ENCODE measurements around the gene RPTOR. TPM values are rescaled to one million over a fixed set of nuclear protein-coding genes. Genes with fewer than 3 reads are reported as not detected.
"Not testable (repeated sequence)": the region's sequence is repeated elsewhere in the genome, so short reads cannot be mapped to it uniquely, and the experiment has no call there.

The RPTOR gene
- total and polyA plus RNA-seq, 2 donors, result 8.1 to 10.3 TPM

DNA sequence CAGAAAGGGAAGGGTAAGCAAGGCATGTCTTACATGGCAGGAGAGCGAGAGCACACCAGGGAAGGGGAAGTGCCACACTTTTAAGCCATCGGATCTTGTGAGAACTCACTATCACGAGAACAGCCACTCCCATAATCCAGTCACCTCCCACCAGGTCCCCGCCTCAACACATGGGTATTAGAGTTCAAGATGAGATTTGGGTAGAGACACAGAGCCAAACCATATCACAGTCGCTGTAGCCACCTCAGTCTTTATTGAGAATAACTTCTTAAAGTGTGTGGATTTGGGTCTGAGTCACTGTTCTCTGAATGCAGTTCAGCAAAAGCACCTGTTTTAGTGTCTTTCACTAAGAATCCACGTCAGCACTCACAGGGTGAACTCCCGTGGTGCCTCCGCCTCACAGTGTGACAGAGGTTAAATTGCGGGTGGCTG lies 251.8 kb downstream of the RPTOR start:
- WGBS, result 86% methylated on average over 9 of the region's 9 CpGs
- Histone ChIP-seq H3K27me3 (ENCODE audit: control insufficient read depth in 2 of 2, insufficient read depth in 1 of 2, low read length in 1 of 2) (no peaks in the 10 kb centered on the region), H3K4me1 (ENCODE audit: control insufficient read depth in 2 of 2, insufficient read depth in 2 of 2, low read length in 2 of 2) (peaks cover 8 to 22% of the 10 kb centered on the region in 2 donors), H3K9me3 (ENCODE audit: control insufficient read depth in 2 of 2, insufficient read depth in 1 of 2, low read length in 1 of 2) (peaks cover 0 to 4% of the 10 kb centered on the region in 2 donors), H3K27ac (ENCODE audit: low read depth in 1 of 2, low read length in 1 of 2) (no peak overlapping the region), H3K4me3 (ENCODE audit: low read length in 2 of 2) (no peak overlapping the region), H3K36me3 (ENCODE audit: control insufficient read depth in 2 of 2, insufficient read depth in 2 of 2, low read length in 1 of 2) (peaks cover 44 to 82% of the 10 kb centered on the region in 2 donors)
- no peak for DNase-seq (ENCODE audit: low read depth in 6 of 9, low spot score in 9 of 9)

DNA sequence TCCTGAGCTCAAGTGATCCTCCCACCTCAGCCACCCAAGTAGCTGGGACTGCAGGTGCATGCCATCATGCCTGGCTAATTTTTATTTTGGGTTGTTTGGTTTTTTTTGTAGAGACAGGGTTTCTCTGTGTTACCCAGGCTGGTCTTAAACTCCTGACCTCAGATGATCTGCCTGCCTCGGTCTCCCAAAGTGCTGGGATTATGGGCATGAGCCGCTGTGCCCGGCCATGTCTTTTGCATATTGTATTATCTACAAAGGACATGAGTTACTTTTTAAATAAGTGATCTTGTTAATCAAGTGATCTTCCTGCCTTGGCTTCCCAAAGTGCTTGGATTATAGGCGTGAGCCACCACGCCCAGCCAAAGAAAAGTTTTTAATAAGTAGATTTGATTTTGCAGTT lies 252.6 kb downstream of the RPTOR start:
- H3K36me3 ChIP-seq (ENCODE audit: control insufficient read depth in 2 of 2, insufficient read depth in 2 of 2, low read length in 1 of 2), result peaks cover 42 to 81% of the 10 kb centered on the region in 2 donors
- not testable (repeated sequence) for DNase-seq (ENCODE audit: low read depth in 6 of 9, low spot score in 9 of 9); H3K27me3 ChIP-seq (ENCODE audit: control insufficient read depth in 2 of 2, insufficient read depth in 1 of 2, low read length in 1 of 2); H3K4me3 ChIP-seq (ENCODE audit: low read length in 2 of 2); H3K9me3 ChIP-seq (ENCODE audit: control insufficient read depth in 2 of 2, insufficient read depth in 1 of 2, low read length in 1 of 2); H3K27ac ChIP-seq (ENCODE audit: low read depth in 1 of 2, low read length in 1 of 2)
- WGBS, result 97% methylated on average over 5 of the region's 5 CpGs
- peaks cover 3 to 15% of the 10 kb centered on the region in 2 donors for H3K4me1 ChIP-seq (ENCODE audit: control insufficient read depth in 2 of 2, insufficient read depth in 2 of 2, low read length in 2 of 2)

DNA sequence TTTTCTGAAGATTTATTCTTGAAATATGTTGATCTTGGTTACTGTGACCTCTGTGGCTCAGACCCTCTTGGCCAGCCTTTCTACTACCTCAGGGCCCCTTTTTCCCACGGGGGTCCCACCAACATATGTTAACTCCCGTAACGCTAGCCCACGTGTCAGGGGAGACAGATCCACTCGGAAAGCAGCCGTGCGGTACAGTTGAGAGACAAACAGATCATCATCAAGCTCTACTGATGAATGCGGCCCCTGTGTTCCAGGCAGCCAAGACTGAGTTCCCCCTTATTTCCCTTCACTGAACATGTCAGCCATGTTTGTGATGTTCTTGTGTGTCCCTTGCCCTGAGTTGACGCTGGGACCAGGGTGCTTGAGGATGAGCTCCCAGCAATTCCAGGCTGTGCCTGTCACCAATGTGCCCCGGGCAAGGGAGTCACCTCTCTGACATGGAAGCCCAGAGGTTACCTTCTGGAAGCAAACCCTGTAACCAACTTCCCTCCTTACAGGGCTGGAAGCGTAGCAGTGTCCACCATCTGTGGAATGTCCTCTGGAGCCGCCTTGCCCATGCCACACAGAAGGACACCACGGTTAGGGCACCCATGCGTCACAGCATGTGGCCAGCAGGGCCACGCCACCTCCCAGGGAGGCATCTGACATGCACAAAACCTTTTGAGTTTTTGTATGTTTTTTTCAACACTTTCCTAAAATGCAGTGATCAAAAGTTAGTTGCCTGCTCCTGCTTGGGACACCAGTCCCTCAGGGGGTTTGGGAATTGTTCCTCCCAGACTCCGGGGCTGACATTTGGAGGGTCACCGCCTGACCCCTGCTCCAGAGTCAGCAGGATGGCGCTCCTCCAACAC lies 253.3 kb downstream of the RPTOR start:
- H3K27me3 ChIP-seq (ENCODE audit: control insufficient read depth in 2 of 2, insufficient read depth in 1 of 2, low read length in 1 of 2), result no peaks in the 10 kb centered on the region
- no peak overlapping the region for H3K4me3 ChIP-seq (ENCODE audit: low read length in 2 of 2)
- H3K27ac ChIP-seq (ENCODE audit: low read depth in 1 of 2, low read length in 1 of 2), result no peak overlapping the region
- peaks cover 0 to 7% of the 10 kb centered on the region in 2 donors for H3K4me1 ChIP-seq (ENCODE audit: control insufficient read depth in 2 of 2, insufficient read depth in 2 of 2, low read length in 2 of 2)
- no peak for DNase-seq (ENCODE audit: low read depth in 6 of 9, low spot score in 9 of 9)
- H3K9me3 ChIP-seq (ENCODE audit: control insufficient read depth in 2 of 2, insufficient read depth in 1 of 2, low read length in 1 of 2), result peaks cover 0 to 4% of the 10 kb centered on the region in 2 donors
- peaks cover 36 to 73% of the 10 kb centered on the region in 2 donors for H3K36me3 ChIP-seq (ENCODE audit: control insufficient read depth in 2 of 2, insufficient read depth in 2 of 2, low read length in 1 of 2)
- 99% methylated on average over 18 of the region's 18 CpGs for WGBS

DNA sequence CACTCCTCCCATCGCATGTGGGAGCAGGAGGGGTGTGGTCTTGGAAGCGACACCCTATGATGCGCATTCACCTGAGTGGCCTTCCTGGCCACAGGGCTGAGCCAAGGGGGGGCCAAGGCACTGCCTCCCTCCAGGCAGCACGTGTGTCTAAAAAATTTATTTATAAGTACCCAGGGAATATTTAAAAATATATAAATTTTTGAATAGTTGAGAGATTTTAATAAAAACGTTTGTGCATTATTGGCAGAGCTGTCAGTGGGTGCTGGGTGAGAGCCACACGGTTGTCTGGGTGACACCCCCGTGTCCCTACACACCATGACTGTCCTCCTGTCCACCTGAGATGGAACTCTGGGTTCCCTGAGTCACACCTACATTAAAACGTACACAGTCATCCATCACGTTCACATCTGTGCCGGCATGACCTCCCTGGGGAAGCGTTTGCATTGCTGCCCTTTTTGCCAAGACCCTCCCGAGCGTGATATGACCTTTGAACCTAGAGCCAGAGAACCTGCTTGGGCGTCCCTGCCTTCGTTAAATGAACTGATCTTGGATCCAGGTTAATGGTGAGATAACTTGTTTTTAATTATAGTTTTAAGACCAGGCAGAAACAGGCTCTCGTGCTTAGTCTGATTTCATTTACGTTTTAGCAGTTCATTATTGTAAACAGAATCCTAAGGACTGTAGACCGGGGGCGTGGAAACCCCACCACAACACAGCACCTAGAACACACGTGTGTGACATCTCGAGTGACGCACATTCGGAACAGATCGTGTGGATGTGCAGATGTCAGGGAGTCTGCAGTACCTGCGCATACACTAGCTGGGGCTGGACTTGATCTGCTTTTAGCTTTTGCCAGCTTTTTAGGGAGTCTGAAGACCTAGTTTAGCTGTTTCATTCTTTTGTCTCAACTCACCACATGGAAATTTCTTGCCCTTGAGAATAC lies 254.2 kb downstream of the RPTOR start:
- DNase-seq (ENCODE audit: low read depth in 6 of 9, low spot score in 9 of 9), result no peak
- Histone ChIP-seq H3K4me1 (ENCODE audit: control insufficient read depth in 2 of 2, insufficient read depth in 2 of 2, low read length in 2 of 2) (no peaks in the 10 kb centered on the region), H3K27me3 (ENCODE audit: control insufficient read depth in 2 of 2, insufficient read depth in 1 of 2, low read length in 1 of 2) (no peaks in the 10 kb centered on the region), H3K36me3 (ENCODE audit: control insufficient read depth in 2 of 2, insufficient read depth in 2 of 2, low read length in 1 of 2) (peaks cover 31 to 67% of the 10 kb centered on the region in 2 donors), H3K27ac (ENCODE audit: low read depth in 1 of 2, low read length in 1 of 2) (no peak overlapping the region), H3K4me3 (ENCODE audit: low read length in 2 of 2) (no peak overlapping the region), H3K9me3 (ENCODE audit: control insufficient read depth in 2 of 2, insufficient read depth in 1 of 2, low read length in 1 of 2) (peaks cover 0 to 4% of the 10 kb centered on the region in 2 donors)
- 98% methylated on average over 25 of the region's 25 CpGs for WGBS

DNA sequence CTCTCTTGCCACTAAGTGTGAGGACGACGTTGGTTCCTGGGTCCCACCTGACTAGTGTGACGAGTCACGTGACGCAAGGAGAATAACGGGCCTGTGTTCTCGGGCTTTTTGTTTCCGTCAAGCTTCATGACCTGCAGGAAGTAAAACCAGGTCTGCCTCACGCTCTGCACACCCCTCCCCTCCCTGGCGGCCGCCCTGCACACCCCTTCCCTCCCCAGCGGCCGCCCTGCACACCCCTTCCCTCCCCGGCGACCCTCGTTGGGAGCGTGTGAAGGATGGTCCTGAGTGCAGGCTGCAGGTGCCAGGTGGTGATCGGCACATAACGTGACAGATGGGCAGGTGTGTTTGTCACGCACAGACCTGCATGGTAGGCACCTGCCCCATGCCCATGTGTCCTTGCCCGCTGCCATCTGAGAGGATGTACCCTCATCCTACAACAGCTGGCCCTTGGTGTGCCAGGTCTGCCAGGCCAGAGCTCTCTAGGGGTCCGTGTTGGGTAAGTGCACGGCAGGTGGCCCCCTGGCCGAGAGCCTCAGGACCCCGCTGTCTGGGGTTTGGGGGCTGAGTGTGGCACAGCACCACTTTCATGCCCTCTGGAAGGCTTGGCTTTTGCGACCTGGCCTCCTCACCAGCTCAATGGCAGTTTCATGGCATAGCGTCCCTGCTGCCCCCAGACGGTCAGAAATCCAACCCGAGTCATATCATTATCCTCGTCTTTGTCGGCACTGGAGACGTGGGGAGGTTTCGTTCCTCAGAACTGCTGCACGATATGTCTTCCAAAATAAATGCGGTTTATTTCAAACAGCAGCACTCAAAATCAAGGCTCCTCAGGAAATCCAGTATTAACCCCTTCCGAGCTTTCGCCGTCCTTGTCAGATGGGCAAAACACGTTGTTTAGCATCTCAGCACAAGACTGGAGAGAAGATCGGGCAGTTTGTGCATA lies 255.2 kb downstream of the RPTOR start:
- no peaks in the 10 kb centered on the region for H3K27me3 ChIP-seq (ENCODE audit: control insufficient read depth in 2 of 2, insufficient read depth in 1 of 2, low read length in 1 of 2)
- H3K9me3 ChIP-seq (ENCODE audit: control insufficient read depth in 2 of 2, insufficient read depth in 1 of 2, low read length in 1 of 2), result peaks cover 0 to 4% of the 10 kb centered on the region in 2 donors
- no peak overlapping the region for H3K27ac ChIP-seq (ENCODE audit: low read depth in 1 of 2, low read length in 1 of 2)
- peaks cover 36 to 60% of the 10 kb centered on the region in 2 donors for H3K36me3 ChIP-seq (ENCODE audit: control insufficient read depth in 2 of 2, insufficient read depth in 2 of 2, low read length in 1 of 2)
- no peak overlapping the region for H3K4me3 ChIP-seq (ENCODE audit: low read length in 2 of 2)
- H3K4me1 ChIP-seq (ENCODE audit: control insufficient read depth in 2 of 2, insufficient read depth in 2 of 2, low read length in 2 of 2), result no peaks in the 10 kb centered on the region
- no peak for DNase-seq (ENCODE audit: low read depth in 6 of 9, low spot score in 9 of 9)
- WGBS, result 93% methylated on average over 40 of the region's 40 CpGs

DNA sequence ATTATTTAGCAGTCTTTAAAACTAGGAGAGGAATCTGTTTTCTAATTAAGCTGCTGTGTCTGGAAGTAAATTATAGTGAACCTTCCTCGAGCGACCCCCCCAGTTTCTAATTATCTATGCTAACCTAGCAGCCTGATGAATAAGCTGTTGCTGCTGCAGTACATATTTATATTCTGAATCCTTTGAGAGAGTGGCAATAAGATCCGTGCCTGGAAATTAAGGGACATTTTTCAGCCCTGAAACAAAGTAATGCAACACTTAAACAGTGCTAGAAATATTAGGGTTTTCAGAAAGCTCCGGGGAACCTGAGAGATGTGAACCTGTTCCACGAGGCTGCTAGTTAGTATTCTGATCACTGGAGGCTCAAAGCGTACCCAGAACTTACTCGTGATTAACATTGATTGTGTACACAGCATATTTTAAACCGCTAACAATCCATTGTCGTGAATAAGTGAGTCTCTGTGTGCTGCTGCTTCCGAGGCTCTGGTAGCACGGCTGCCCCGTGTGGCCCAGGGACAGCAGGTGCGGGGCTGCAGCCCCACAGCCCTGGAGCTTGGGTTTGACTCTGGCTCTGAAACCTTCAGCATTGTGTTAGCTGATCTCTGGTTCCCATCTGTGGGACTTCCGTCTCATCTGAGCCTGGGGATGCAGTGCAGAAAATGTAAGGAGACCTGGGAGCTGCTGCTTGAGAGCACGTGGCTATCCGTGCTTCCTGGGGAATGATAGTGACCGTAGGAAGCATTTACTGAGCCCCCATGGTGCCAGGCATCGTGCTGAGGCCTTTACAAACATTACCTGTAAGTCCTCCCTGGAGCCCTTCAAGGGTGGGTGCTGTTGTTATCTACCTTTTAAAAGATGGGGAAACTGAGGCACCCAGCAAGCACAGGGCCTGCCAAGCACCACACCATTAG lies 256.1 kb downstream of the RPTOR start:
- no peak for DNase-seq (ENCODE audit: low read depth in 6 of 9, low spot score in 9 of 9)
- Histone ChIP-seq H3K4me3 (ENCODE audit: low read length in 2 of 2) (no peak overlapping the region), H3K4me1 (ENCODE audit: control insufficient read depth in 2 of 2, insufficient read depth in 2 of 2, low read length in 2 of 2) (peaks cover 0 to 4% of the 10 kb centered on the region in 2 donors), H3K27me3 (ENCODE audit: control insufficient read depth in 2 of 2, insufficient read depth in 1 of 2, low read length in 1 of 2) (no peaks in the 10 kb centered on the region), H3K36me3 (ENCODE audit: control insufficient read depth in 2 of 2, insufficient read depth in 2 of 2, low read length in 1 of 2) (peaks cover 38 to 51% of the 10 kb centered on the region in 2 donors), H3K27ac (ENCODE audit: low read depth in 1 of 2, low read length in 1 of 2) (no peak overlapping the region), H3K9me3 (ENCODE audit: control insufficient read depth in 2 of 2, insufficient read depth in 1 of 2, low read length in 1 of 2) (peaks cover 0 to 4% of the 10 kb centered on the region in 2 donors)
- 97% methylated on average over 18 of the region's 18 CpGs for WGBS

DNA sequence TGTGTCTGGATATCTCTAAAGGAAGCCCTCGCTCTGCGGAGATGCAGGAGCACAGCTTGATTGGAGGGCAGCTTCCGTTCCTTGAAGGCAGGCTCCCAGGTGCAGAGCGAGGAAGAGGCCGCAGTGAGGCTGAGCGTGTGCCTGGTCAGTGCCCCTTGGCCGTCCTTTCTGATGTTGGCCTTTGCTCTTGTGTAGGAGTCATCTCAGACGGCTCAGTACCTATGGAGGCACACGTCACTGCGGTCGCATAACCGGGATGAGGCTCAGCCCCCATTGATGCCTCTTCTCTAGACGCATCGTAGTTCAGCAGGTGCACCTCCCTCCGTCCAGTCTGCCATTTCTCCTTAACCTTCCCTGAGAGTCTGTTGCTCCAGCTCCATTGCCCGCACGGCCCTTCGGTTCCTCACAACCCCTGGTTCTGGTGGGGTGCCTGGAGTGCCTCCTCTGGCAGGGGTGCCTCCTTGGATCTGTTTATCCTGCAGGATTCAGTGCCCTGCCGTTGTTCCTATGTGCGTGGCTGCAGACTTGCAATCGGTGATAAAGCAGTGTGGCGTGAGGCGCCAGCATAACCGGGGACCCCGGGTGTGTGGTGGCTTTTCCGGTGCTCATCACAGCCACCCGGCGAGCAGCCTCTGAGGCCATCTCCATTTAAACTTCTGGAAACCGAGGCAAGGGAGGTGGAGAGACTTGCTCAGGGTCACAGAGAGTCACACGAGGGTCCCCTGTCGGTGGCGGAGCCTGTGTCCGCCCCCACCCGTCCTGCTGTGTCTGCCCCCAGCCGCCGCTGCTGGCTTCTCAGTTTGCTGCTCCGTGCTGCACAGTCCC lies 258.2 kb downstream of the RPTOR start:
- H3K4me1 ChIP-seq (ENCODE audit: control insufficient read depth in 2 of 2, insufficient read depth in 2 of 2, low read length in 2 of 2), result peaks cover 0 to 4% of the 10 kb centered on the region in 2 donors
- peaks cover 0 to 6% of the 10 kb centered on the region in 2 donors for H3K9me3 ChIP-seq (ENCODE audit: control insufficient read depth in 2 of 2, insufficient read depth in 1 of 2, low read length in 1 of 2)
- H3K36me3 ChIP-seq (ENCODE audit: control insufficient read depth in 2 of 2, insufficient read depth in 2 of 2, low read length in 1 of 2), result peaks cover 32% of the 10 kb centered on the region in 2 donors
- no peak overlapping the region for H3K27ac ChIP-seq (ENCODE audit: low read depth in 1 of 2, low read length in 1 of 2)
- 98% methylated on average over 37 of the region's 37 CpGs for WGBS
- DNase-seq (ENCODE audit: low read depth in 6 of 9, low spot score in 9 of 9), result no peak
- no peak overlapping the region for H3K4me3 ChIP-seq (ENCODE audit: low read length in 2 of 2)
- H3K27me3 ChIP-seq (ENCODE audit: control insufficient read depth in 2 of 2, insufficient read depth in 1 of 2, low read length in 1 of 2), result no peaks in the 10 kb centered on the region

Measured in thymus (tissue), 11 donors.